Osteocyte (in vitro differentiated cells): ENCODE data around the gene TACC2. TPM values are rescaled to one million over a fixed set of nuclear protein-coding genes. Genes with fewer than 3 reads are reported as not detected.
"Not testable (repeated sequence)": the region's sequence is repeated elsewhere in the genome, so short reads cannot be mapped to it uniquely, and the experiment has no call there.

Source experiments
- DNase-seq: peaks from one replicate; pipeline ENCODE4 v3.0.0; 2021; ENCODE audit warnings: mixed read lengths; ENCODE audit not compliant: unreplicated experiment; ENCODE audit errors: extremely low spot score
- H3K27ac Mint-ChIP-seq: one replicate; pipeline ENCODE4 v1.8.0; 2021; ENCODE audit warnings: mild to moderate bottlenecking, mixed read lengths; ENCODE audit not compliant: unreplicated experiment
- H3K27me3 Mint-ChIP-seq: one replicate; pipeline ENCODE4 v1.8.0; 2021; ENCODE audit warnings: mixed read lengths; ENCODE audit not compliant: unreplicated experiment
- H3K36me3 Mint-ChIP-seq: one replicate; pipeline ENCODE4 v1.8.0; 2021; ENCODE audit warnings: mixed read lengths; ENCODE audit not compliant: unreplicated experiment
- H3K4me1 Mint-ChIP-seq: one replicate; pipeline ENCODE4 v1.8.0; 2021; ENCODE audit warnings: mixed read lengths; ENCODE audit not compliant: unreplicated experiment
- H3K4me3 Mint-ChIP-seq: one replicate; pipeline ENCODE4 v1.8.0; 2021; ENCODE audit warnings: mild to moderate bottlenecking, moderate library complexity, mixed read lengths; ENCODE audit not compliant: unreplicated experiment
- H3K9me3 Mint-ChIP-seq: one replicate; pipeline ENCODE4 v1.8.0; 2021; ENCODE audit warnings: mixed read lengths; ENCODE audit not compliant: unreplicated experiment
- CTCF ChIP-seq: fragments of 200-600 bp; sonication (generic); IDR thresholded peaks from 2 replicates; pipeline ENCODE4 v1.5.0; 2021; ENCODE audit warnings: antibody characterized with exemption, mild to moderate bottlenecking, moderate library complexity
- total RNA-seq: library from RNA; stranded (reverse); gene quantifications from 2 replicates; pipeline ENCODE4 v1.2.1, GENCODE V29; 2021

TACC2 gene
- total RNA-seq, 1 donor from 2014 or later: 64.2 TPM

- Mint-ChIP-seq H3K27ac (no peak overlapping the region), H3K4me1 (peaks cover 10% of the 10 kb centered on the region), H3K27me3 (no peaks in the 10 kb centered on the region), H3K4me3 (no peak overlapping the region), H3K36me3 (no peaks in the 10 kb centered on the region), H3K9me3 (no peaks in the 10 kb centered on the region)
- TF ChIP-seq CTCF: no peak
- no peak for DNase-seq
These were observed 69.0 kb downstream of the TACC2 start for GRCh38 chr10:122057841-122058413.

- no peaks in the 10 kb centered on the region for H3K27me3 Mint-ChIP-seq
- H3K4me1 Mint-ChIP-seq: peaks cover 25% of the 10 kb centered on the region
- no peak overlapping the region for H3K27ac Mint-ChIP-seq
- no peak overlapping the region for H3K4me3 Mint-ChIP-seq
- H3K36me3 Mint-ChIP-seq: no peaks in the 10 kb centered on the region
- DNase-seq: no peak
- TF ChIP-seq CTCF: no peak
- H3K9me3 Mint-ChIP-seq: no peaks in the 10 kb centered on the region
These were observed 71.3 kb downstream of the TACC2 start for GRCh38 chr10:122060250-122060649.

GRCh38 chr10:122062831-122063674 is 74.1 kb downstream of the TACC2 start:
- peaks cover 25% of the 10 kb centered on the region for H3K4me1 Mint-ChIP-seq
- H3K4me3 Mint-ChIP-seq: no peak overlapping the region
- H3K27me3 Mint-ChIP-seq: no peaks in the 10 kb centered on the region
- peaks cover 6% of the 10 kb centered on the region for H3K9me3 Mint-ChIP-seq
- DNase-seq: no peak
- H3K36me3 Mint-ChIP-seq: no peaks in the 10 kb centered on the region
- no peak for TF ChIP-seq CTCF
- peak overlapping the region; percentile 91 for H3K27ac Mint-ChIP-seq

- H3K9me3 Mint-ChIP-seq, DNase-seq, H3K4me3 Mint-ChIP-seq, H3K27me3 Mint-ChIP-seq, H3K36me3 Mint-ChIP-seq, H3K27ac Mint-ChIP-seq: not testable (repeated sequence)
- H3K4me1 Mint-ChIP-seq: peaks cover 26% of the 10 kb centered on the region
These were observed 77.5 kb downstream of the TACC2 start for GRCh38 chr10:122066337-122066939.

GRCh38 chr10:122068844-122069243 is 79.9 kb downstream of the TACC2 start:
- TF ChIP-seq CTCF: no peak
- no peaks in the 10 kb centered on the region for H3K36me3 Mint-ChIP-seq
- no peak for DNase-seq
- peaks cover 13% of the 10 kb centered on the region for H3K4me1 Mint-ChIP-seq
- H3K4me3 Mint-ChIP-seq: no peak overlapping the region
- H3K27ac Mint-ChIP-seq: no peak overlapping the region
- H3K27me3 Mint-ChIP-seq: no peaks in the 10 kb centered on the region
- peaks cover 6% of the 10 kb centered on the region for H3K9me3 Mint-ChIP-seq
